H1 (cell line): ENCODE measurements around the gene OMG.

Experiments used
- CEBPB ChIP-seq: IDR thresholded peaks from 2 replicates; pipeline ENCODE4 v1.6.1; 2012; ENCODE audit warnings: low read depth, low read length
- CHD1 ChIP-seq: IDR thresholded peaks from 2 replicates; pipeline ENCODE4 v1.6.1; 2012; ENCODE audit warnings: low read depth, low read length, improper control_type of control experiment
- EGR1 ChIP-seq: IDR thresholded peaks from 2 replicates; pipeline ENCODE4 v1.6.1; 2011; ENCODE audit warnings: low read depth, low read length, borderline replicate concordance
- NRF1 ChIP-seq: IDR thresholded peaks from 2 replicates; pipeline ENCODE4 v1.6.1; 2011; ENCODE audit warnings: mild to moderate bottlenecking, low read depth, low read length, improper control_type of control experiment
- PHF8 ChIP-seq: fragments of 200-600 bp; sonication (generic); conservative IDR thresholded peaks from 2 replicates; pipeline ENCODE4 v1.7.1; 2012; ENCODE audit warnings: low read depth, mild to moderate bottlenecking, inconsistent platforms, low read length, moderate library complexity
- POLR2A ChIP-seq, 2 experiments: IDR thresholded peaks; 1 replicate in 1 of 2; 2 replicates in 1 of 2; pipeline ENCODE4 v1.6.1; 2011; ENCODE audit warnings: low read depth in 2 of 2, low read length in 2 of 2, mild to moderate bottlenecking in 2 of 2; ENCODE audit errors: control extremely low read depth in 1 of 2
- TF ChIP-seq, protein P1 (sequence below), 3 experiments: IDR thresholded peaks; 1 replicate in 2 of 3; 2 replicates in 1 of 3; pipeline versions ENCODE4 v1.5.1 to v1.6.1; 2011; ENCODE audit warnings: low read length in 3 of 3, mild to moderate bottlenecking in 3 of 3, inconsistent platforms in 2 of 3, low read depth in 1 of 3, moderate library complexity in 1 of 3; ENCODE audit not compliant: insufficient read depth in 1 of 3; ENCODE audit errors: control extremely low read depth in 1 of 3
- TF ChIP-seq, protein P2 (sequence below): IDR thresholded peaks from 2 replicates; pipeline ENCODE4 v1.6.1; 2012; ENCODE audit warnings: inconsistent platforms

DNA sequence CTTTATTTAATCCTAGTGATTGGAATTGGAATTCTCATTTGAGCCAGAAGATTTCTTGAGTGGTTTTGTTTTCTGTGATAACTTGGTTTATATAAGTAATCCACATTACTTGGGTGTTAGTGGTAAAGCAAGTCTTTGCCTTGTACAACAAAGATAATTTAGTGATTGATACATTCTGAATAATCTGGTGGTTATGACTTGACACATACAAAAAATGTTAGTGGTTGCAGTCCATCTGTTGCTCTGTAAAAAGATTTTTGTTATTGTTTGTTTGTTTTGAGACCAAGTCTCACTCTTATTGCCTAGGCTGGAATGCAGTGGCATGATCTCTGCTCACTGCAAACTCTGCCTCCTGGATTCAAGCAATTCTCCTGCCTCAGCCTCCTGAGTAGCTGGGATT lies 13.2 kb downstream of the OMG start:
- TF ChIP-seq, protein P1, sequence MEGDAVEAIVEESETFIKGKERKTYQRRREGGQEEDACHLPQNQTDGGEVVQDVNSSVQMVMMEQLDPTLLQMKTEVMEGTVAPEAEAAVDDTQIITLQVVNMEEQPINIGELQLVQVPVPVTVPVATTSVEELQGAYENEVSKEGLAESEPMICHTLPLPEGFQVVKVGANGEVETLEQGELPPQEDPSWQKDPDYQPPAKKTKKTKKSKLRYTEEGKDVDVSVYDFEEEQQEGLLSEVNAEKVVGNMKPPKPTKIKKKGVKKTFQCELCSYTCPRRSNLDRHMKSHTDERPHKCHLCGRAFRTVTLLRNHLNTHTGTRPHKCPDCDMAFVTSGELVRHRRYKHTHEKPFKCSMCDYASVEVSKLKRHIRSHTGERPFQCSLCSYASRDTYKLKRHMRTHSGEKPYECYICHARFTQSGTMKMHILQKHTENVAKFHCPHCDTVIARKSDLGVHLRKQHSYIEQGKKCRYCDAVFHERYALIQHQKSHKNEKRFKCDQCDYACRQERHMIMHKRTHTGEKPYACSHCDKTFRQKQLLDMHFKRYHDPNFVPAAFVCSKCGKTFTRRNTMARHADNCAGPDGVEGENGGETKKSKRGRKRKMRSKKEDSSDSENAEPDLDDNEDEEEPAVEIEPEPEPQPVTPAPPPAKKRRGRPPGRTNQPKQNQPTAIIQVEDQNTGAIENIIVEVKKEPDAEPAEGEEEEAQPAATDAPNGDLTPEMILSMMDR (IDR thresholded peaks at IDR 0.05; ENCODE audit: control extremely low read depth in 1 of 3, insufficient read depth in 1 of 3, low read depth in 1 of 3, low read length in 3 of 3) = no peak
- TF ChIP-seq EGR1 (no peak), CHD1 (no peak), POLR2A (IDR thresholded peaks at IDR 0.05; ENCODE audit: control extremely low read depth in 1 of 2, low read depth in 2 of 2, low read length in 2 of 2) (no peak), NRF1 (no peak), PHF8 (no peak), CEBPB (no peak)
- TF ChIP-seq, protein P2, sequence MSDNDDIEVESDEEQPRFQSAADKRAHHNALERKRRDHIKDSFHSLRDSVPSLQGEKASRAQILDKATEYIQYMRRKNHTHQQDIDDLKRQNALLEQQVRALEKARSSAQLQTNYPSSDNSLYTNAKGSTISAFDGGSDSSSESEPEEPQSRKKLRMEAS = no peak
